HG03571 (cell line): Measurements from ENCODE around the gene SMTN.
"Not testable (repeated sequence)": the region's sequence is repeated elsewhere in the genome, so short reads cannot be mapped to it uniquely, and the experiment has no call there.

Source experiments
- ATAC-seq: cut with Tn5 transposase; IDR thresholded peaks from one replicate; pipeline ENCODE4 v1.9.1; 2021; ENCODE audit not compliant: unreplicated experiment

SMTN gene

DNA sequence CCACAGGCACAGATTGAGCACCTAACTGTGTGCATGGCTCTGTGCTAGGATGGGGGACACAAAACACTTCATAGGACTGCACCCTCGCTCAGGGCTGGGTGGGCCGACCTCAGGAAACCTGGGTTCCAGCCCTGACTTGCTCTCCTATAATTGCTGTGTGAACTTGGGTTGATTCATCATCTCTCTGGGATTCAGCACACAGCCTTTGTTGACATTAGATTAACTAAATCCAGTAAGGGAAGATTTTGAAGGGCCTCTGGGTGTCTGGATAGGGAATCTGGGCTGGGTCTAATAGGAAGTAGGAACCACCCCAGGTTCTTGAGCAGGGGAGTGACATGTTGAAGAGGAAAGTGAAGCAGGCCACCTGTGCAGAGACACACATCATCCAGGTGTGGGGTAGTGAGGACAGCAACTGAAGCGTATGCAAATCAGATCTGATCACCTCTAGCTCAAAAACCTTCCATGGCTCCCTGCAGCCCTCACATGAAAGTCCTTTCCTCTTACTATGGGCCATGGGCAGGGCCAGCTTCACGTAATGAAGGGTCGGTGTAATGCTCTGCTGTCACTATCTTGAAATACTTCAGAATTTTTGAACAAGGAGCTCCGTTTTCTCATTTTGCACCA is 11.3 kb upstream of the SMTN start:
- ATAC-seq: not testable (repeated sequence)

DNA sequence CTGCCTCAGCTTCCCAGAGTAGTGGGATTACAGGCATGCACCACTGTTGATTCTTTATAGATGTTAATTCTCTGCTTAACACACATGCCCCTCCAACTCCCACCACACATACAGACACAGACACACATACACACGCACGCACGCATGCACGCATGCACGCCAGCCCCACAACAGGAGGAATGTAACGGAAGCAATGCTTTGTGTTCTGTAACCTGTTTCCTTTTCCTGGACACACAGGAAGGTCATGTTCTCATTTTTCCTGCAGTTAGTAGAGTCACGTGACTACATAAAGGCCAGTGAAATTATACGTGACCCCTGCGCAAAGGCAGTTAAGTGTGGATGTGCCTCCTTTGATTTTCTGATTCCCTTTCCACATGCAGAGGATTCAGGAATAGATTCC is 8.0 kb upstream of the SMTN start:
- not testable (repeated sequence) for ATAC-seq

DNA sequence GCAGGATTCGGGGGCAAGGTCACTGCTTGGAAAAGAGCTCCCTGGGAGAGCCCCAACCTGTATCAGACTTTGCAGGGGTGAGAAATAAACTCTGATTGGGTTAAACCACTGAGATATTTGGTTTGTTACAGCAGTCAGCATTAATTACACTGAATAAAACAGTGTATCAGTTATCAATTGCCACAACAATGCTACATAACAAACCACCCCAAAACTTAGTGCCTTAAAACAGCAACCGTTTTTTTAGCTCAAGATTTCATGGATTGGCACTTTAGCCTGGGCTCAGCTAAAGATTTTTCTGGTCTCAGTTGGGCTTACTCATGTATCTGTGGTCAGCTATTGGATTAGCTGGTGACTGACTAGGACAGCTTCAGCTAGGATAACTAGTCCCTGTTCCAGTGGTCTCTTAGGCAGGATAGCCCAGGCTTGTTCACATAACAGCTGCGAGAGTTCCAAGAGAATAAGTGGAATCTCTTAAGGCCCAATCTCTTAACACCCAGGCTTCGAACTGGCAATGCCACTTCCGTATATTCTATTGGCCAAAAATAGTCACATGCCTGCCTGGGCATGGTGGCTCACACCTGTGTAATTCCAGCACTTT is 7.5 kb upstream of the SMTN start:
- not testable (repeated sequence) for ATAC-seq

DNA sequence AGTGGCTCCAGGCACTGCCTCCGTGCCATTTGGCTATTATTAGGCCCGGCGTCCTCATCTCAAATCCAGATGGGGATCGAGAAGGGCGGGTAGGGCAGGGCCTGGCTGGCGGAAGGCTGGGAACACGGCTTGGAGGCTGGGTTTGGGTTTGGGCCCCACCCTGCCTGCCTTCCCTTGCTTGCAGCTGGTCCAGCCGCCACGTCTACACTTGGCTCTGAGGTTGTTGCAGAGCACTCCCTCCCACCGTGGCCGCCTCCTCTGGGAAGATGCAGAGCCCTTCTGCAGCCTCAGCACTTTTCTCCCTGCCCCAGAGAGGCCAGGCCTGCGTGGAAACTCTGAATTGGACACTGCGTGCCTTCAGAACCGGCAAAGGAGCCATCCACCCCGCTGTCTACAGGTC is 5.2 kb upstream of the SMTN start:
- ATAC-seq: no peak

DNA sequence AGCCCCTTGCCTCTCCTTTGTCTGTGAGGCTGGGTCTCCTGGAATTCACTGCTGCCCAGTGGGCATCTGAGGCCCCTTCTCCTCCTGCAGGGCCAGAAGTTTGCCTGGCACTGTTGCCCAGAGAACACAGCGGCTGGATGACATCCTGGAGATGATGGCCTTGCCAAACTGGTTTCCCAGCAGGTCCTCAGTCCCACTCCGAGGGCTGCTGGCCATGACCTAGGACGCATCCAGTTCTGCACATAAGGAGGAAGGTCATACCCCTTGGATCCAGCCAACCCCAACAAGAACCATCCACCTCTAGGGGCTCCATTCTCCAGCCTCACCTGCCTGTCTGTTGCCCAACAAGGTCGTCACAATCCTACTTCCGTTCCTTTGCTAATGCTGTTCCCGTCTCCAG is 3.4 kb upstream of the SMTN start:
- ATAC-seq: no peak

DNA sequence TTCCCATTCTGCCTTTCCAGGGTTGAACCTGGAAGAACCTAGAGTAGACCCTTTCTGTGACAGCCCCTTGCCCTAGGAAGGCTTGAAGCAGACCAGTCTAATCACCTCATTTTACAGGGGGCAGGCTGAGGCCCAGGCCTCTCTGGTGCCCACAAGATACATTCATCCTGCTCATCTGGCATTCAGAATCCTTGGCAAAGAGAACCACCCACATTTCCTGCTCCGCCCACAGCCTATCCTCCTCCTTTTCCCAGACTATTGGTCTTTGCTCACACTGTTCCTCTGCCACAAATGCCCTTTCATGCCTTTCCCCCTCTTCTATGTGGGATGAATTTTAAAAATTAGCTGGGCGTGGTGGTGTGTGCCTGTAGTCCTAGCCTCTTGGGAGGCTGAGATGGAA is 2.7 kb upstream of the SMTN start:
- not testable (repeated sequence) for ATAC-seq

DNA sequence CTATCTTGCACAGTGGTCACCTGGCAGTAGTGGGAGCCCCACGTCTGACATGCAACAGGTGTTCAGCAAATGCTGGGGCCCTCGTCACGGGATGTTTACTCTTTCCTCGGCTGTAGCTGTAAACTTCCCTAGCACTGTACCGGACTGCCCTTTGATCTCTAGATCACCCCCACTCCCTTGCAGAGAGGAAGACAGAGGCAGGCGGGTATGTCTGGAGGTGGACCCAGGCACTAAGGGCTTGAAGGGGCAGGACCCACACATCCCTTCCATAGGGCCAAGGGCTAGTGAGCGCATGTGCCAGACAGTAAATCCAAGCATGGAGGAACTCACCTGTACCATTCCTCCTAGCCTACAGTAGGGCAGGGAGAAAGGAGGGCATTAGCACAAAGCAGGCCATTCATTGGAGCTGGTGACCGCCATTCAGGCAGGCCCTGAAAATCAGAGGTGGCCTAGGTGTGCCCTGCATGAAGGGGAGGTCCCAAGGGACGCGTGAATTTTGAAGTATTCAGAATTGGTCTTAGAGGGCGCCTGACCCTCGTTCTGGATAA is 1.9 kb upstream of the SMTN start:
- ATAC-seq: no peak

DNA sequence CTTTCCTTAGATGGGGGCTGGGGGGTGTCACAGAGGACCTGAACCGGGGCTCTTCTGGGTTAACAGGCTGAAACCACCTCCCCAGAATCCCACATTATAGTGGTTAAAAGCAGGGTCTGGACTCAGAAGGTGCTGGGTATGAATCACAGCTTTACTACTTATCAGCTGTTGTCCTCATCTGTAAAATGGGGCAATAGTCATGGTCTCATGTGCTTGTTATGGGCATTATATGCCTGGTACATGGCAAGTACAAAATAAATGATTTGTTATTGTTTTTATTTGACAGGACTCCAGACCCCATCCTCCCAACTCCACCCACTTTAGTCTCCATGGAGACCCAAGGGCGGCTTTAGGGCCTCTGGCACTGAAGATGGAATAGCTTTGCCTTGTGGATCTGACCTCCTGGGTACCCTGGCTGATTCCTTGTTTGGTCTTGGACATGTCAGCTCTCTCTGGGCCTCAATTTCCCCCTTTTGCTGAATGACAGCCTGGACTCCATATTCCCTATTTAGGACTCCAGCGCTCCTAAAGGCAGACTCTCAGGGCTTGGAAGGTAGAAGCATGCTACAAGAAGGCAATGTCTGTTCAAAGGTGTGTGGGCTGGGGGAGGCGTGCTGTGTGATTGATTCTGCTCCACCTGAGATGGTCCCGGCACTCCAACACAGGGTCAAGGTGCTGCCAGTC is 812 bp upstream of the SMTN start:
- no peak for ATAC-seq

DNA sequence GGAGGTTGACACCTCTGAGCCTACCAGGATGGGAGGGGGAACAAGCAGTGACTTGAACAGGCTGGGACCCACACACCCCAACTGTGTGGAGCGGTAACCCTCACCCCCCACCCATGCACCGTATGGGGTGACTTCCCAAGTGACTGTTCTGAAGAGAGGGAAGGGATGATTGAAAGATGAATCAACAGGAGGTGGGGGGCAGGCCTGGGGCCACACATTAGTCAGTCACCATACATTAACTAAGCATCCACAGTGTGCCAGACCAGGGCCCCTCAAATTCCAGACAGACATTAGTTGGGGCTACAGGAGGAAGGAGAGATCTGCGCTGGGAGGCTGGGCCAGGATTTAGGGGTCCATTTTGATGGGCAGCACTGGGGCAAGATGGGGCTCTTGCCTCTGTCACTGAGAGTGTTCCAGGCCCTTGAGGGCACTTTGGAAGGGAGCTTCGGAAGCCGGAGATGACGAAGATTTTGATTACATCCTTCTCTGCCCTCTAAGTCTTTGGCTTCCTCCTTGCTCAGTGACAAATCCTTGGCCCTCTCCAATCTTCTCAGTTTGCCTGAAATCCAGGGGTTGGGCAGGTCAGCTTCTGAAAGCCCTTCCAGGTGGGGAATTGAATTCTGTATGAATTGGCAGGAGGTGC is 966 bp downstream of the SMTN start:
- no peak for ATAC-seq

DNA sequence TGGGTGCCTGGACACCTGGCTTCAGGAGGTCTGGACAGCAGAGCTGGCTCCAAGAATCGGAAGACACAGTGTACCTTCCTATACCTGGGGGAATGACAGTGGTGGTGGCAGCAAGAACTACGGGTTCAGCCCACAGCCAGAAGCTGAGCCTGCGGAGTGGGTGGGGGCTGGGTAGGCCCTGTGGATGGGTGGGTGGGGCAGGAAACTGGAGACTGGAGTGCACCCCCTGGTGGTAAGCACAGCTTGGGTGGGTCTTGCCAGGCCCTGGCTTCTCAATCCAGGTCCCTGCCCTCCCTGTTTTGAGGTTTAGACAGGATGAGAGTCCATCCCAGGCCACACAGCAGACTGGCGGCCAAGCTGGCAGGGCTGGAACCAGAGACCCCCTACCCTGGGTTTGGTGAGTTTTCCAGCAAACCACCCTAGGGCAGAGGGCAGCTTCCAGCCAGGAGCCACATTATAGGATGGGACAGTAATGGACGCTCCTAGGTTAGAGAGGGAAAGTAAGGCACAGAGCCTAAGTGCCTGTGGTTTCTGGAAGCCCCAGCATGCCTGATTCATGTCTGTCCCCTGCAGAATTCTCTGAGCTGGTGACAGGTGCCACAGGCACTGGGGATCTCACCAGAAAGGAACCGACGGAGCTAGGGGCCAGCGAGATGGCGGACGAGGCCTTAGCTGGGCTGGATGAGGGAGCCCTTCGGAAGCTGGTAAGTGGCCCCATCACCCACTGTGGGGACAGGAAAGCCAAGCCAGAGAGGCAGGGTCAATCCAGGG is 1.7 kb downstream of the SMTN start:
- ATAC-seq: no peak

DNA sequence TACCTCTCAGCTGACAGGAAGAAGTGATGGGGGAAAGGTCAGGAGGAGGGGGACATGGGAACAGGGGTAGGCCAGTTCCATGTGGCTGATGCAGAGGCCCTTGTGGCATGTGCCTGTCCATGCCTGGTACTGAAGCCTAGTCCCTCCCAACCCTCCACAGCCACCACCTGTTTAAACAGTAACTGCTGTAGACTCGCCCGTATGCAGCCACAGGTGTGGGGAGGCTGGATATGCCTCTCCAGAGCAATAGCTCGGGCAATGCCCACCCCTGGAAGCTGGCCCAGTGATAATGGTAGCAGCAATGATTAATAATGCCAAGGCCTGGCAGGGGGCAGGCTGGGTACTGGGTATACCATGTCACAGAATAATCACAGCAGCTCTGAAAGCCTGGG is 2.3 kb downstream of the SMTN start:
- ATAC-seq: no peak

DNA sequence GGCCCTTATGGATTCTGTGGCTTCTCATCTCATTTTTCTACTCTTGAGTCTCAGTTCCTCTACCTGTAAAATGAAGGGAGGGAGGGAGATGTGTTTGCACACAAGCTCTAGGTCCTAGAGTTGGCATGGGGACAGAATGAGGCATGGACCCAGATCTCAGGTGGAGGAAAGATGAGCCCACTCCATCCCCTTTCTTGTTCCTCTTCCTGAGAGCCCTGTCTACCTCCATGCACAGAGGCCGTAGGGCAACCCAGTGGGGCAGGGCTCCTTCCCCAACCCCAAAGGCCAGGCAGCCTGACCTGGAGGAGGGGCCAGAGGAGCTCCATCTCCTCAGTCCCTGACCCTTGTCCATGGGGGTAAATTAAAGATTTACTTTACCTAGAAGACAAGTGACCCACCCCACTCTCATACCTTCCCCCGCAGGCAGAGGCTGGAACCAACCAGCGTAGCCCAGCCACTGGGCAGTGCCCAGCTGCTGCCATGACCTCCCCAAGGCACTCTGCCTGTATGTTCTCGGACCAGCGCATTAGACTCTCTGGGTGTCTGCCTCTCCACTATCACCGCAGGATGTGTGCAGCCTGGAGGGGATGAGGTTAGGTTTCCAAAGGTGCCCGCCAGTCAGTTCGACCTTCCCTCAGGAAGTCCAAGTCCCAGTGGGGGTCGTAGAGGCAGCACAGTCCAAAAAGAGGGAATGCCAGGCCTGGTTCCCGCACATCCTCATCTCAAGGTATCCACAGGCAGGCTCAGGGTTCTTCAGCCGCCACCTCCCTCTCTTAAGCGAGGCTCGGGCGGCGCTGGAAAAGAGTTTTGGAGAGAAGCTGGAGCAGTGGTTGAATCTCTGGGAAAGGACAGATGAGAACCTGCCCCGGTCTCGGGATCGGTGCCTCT is 3.0 kb downstream of the SMTN start:
- ATAC-seq: no peak

DNA sequence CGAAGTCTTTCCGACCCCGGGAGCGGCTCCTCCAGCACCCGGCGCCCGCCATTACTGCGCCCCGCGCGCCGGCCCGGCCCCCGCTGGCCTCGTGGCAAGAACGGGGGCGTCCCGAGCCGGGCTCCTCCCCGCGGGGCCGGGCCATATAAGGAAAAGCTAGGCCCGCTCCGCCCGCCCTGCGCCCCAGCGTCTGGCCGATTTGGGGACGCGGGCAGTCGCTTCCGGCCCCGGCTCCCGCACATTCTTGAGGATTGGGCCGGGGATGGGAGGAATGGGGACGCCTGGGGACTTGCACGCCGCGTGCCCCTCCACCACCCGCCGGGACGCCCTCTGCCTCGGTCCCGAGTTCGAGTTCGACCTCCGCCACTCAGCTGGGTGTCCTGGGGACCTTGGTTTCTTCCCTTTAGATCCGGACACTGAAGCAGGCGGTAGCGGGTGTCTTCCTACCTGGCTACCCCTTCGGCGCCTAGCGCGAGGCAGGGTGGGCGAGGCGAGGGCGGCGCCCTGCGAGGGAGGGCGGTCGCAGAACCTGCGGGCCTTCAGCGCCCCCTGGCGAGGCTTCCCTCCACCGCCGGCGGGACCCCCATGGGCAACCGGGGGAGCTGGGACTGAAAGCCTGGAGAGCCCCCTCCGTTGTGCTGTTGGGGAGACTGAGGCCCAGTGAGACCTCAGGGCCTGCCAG is 3.8 kb downstream of the SMTN start:
- ATAC-seq: peak; percentile 65

DNA sequence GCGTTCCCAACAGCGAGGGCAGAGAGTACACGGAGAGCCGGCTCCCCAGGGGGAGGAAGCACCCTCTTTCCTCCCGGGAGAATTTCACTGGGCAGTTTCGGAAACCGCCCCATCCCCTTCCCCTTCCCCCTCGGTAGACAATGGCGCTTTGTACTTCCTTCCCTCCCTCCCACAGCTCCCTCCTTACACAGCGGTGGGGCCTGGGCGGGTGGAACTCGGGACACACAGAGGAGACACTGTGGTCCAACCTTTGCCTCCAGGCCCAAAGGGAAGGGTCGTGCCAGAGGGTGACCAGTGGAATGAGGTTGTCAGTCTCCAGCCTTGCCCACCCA is 4.3 kb downstream of the SMTN start:
- ATAC-seq: no peak

DNA sequence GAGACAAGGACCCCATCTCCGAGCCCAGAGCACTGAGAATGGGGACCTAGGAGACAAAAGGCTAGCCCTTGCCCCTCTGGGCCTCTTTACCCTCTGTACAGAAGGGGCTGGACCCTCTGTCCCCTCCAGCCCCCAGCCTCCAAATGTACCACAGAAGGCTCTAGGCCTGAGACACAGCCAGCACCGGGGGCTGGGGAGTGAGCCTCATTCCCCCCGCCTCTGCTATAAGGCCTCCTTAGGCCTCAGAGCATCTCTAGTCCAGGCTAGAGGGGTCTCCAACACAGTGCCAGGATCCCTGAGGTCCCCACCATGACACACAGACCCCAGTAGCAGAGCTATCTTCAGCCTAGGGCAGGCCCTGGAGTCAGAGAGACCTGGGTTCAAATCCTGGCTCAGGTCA is 4.8 kb downstream of the SMTN start:
- ATAC-seq: no peak

DNA sequence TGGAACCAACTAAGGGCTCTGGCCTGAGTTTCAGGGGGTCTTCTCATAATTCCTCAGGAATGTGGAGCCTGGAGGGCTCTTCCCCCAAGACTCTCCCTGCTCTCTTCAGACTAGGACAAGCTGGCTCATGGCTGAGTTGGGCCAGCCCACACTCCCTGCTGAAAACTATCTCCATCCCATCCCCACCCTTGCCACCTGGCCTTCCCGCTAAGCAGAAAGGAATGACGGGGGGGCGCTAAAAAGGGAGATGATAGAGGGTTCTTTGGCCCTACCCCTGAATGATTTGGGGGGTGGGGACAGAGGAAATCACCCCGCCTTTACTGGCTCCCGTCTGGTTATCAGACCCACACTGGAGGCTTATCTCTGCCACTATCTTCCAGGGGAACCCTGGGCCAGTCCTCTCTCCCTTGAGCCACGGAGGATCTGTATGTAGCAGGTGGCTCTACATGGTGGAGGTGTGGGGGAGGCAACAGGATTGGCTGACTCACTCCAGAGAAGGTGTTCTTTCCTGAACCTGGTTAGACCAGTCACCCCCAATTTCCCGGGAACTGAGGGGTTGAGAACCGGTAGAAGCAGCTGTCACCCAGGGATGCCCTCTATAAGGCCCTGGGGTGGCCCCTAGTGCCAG is 5.7 kb downstream of the SMTN start:
- no peak for ATAC-seq

DNA sequence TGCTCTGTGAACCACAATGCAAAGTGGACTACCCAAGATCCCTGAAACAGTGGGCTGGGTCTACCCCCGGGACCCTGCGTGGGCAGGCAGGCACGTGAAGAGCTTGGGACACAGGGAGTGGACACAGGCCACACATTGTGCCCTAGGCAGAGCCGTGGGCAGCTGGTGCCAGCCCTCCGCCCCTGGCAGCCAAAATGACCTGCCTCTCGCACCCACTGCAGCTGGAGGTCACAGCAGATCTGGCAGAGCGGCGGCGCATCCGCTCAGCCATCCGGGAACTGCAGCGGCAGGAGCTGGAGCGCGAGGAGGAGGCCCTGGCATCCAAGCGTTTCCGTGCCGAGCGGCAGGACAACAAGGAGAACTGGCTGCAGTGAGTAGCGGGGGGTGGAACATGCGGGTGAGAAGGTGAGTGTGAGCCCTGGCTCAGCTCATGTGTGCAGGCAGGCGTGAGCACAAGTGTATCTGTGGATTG is 6.7 kb downstream of the SMTN start:
- ATAC-seq: no peak

DNA sequence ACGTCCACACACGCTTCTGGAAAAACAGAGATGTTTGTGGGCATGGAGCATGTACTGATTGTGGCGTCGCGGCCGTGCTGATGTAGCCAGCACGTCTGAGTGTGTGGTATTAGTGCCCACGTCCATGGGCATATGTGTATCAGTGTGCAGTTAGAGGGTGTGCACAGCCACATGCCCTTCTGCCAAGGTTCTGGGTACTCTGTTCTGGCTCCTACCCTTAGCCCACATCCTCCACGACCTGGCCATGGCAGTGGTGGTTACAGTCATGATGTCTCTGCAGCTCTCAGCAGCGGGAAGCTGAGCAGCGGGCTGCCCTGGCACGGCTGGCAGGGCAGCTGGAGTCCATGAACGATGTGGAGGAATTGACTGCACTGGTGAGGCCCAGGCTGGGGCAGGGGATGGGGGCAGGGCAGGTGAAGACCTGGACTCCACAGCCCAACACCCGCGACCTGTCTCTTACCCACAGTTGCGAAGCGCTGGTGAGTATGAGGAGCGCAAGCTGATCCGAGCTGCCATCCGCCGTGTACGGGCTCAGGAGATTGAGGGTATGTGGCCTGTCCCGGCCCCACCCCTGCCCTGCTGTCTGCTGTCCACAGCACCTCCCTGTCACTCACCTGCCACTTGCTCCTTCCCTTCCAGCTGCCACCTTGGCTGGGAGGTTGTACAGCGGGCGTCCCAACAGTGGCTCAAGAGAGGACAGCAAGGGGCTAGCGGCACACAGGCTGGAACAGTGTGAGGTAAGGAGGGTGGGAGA is 7.3 kb downstream of the SMTN start:
- no peak for ATAC-seq
